NCI-H446 (cell line): ENCODE data around the gene ARL4D.
"Not testable (repeated sequence)": the region's sequence is repeated elsewhere in the genome, so short reads cannot be mapped to it uniquely, and the experiment has no call there.

ENCODE experiments used
- DNase-seq, 2 experiments: peaks; one replicate each; lab custom pipeline; 2025; lab: John Stamatoyannopoulos, UW

The ARL4D gene

DNA sequence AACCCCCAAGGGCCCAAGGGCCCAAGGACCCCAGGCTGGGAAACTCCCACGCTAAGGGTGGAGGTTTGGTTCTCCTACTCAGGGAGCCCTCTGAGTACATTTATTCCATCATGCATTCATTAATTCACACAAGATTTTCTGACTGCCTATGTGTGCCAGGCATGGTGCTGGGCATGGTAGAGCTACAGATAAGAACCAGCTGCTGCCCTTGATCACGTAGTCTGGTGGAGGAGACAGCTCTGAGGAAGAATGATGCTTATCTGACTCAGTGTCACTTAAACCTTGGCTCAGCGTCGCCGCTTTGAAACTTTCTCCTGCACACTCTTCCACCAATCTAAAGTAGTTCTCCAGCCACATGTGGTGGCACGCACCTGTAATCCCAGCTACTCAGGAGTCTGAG, 3.6 kb upstream of the ARL4D start:
- DNase-seq, result no peak

DNA sequence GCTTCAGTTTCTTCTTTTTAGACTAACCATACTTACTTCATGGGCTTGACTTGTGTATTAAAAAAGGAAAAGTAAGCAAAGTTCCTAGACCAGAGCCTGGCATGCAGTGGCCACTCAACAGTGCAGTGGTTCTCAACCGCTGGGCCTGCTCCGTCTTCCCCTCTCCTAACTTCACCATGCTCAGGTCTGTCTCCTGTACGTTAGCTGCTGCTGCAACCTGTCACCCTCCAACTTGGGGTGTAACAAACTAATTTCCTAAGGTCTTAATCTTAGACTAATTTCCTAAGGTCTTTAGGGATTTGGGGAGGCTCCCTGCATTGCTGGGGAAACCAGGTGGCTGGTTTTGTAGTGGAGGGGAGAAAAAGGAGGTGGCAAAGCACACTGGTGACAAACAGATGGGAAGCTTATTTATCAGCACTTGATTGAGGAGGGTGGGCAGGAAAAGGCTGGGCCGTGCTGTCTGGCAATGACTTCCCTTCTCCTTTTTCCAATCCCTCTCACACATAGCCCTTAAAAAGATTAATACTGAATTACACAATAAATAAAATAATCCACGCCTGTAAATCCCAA, 2.2 kb upstream of the ARL4D start:
- DNase-seq, result no peak

DNA sequence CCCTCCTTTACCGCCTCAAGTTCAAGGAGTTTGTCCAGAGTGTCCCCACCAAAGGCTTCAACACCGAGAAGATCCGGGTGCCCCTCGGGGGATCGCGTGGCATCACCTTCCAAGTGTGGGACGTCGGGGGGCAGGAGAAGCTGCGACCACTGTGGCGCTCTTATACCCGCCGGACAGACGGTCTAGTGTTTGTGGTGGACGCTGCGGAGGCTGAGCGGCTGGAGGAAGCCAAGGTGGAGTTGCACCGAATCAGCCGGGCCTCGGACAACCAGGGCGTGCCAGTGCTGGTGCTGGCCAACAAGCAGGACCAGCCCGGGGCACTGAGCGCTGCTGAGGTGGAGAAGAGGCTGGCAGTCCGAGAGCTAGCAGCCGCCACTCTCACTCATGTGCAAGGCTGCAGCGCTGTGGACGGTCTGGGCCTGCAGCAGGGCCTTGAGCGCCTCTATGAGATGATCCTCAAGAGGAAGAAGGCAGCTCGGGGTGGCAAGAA, 1.1 kb downstream of the ARL4D start:
- no peak for DNase-seq

DNA sequence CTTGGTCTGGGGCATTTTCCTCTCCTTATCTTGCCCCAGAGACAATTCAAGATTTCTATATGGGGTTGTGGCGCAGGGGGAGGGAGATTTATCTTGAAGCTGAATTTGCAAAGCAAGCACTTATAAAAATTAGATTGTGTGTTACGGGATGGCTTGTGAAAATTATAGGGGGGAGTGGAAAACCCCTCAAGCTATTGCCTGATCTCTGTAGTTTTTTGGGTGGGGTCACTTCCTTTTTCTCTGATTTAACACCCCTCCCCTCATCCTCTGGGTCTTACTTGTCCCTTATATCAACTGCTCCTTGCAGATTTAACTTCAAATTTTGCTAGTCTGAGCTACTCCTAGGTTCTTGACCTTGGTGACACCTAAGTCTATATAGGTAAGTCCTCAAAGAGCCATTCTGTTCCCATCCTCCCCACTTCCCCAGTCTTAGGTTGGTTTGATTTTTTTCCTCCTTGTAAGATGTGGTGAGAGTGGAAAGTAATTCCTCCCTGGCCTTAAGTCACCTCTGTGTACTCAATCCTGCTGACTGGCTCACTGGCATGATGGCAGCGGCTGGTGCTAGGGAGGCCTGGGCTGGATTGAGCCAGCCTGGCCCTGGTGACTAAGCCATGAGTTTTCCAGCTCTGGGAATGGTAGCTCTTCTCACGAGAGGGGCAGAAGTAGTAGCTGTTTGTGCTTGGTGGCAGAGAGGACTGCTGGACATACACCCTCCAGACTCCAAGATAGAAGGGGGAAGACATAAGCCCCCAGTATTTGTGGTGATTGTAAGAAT, 2.3 kb downstream of the ARL4D start:
- peak in 1 of 2 experiments; percentile 16 for DNase-seq

DNA sequence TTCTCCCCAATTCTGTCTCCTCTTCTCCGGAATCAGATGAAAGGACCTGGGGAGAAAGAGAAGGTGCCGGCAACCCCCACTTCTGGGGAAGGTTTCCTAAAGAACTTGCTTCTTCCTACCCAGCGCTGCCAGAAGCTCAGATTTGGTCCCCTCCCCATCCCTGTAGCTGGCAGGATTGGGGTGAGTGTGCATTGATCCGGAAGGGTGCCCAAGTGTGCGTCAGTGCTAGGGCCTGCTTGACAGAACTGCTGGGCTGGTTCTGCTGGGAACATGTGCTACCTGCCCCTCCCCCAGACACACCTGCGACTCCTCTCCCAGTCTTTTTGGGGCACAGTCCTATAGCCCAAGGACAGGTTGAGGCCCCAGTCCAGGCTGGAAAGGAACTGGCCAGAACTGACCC, 3.3 kb downstream of the ARL4D start:
- no peak for DNase-seq

DNA sequence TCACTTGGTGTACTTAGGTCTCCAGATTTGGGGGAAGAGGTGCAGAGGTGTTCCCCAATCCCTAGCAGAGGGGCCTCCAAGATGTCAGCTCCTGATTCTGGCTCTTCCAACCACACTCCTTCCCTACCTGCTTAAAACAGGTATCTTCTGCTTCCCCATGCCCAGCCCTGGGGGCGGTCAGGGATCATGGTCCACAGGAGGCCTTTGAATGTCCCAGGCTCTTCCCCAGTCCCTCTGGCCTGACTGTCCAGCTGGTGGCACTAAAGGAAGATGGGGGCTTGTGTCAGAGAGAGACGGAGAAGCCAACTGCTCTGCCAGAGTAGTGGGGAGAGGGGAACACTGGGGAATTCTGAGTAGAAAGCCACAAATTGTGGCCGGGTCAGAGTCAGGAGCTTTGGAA, 3.8 kb downstream of the ARL4D start:
- DNase-seq, result no peak

DNA sequence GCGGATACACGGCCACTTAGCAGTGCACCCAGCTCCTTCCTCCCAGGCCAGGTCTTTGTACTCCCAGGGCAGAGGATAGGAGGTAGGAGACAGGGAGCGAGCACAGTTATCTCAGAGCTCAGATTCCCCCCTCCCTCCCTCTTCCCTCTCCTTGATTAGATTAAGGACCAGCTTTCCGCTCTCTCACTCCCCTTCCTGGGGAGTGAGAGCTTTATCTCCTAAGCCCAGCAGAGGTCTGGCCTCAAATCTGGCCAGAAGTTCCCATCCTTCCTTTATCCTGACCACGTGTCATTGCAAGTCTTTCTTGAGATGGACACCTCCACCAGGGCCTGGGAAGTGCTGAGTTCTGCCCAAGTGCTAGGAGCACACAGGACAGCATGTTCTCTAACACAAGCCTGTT, 5.1 kb downstream of the ARL4D start:
- DNase-seq, result no peak

DNA sequence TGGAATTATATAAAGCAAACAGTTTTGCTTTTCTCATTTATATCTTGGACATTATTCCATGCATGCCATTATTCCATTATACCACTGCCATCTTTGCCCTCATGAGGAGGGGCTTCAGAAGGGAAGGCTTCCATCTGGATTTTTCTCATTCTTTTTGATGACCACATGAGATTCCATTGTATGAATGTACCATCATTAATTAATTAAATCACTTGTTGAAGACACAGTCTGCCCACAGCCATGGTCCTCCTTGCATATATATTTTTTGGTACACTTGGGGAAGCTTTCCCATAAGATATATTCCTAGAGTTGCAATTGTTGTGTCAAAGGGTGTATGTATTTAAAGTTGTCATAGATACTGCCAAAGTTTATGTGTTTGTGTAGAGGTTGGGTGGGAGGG, 7.1 kb downstream of the ARL4D start:
- no peak for DNase-seq

DNA sequence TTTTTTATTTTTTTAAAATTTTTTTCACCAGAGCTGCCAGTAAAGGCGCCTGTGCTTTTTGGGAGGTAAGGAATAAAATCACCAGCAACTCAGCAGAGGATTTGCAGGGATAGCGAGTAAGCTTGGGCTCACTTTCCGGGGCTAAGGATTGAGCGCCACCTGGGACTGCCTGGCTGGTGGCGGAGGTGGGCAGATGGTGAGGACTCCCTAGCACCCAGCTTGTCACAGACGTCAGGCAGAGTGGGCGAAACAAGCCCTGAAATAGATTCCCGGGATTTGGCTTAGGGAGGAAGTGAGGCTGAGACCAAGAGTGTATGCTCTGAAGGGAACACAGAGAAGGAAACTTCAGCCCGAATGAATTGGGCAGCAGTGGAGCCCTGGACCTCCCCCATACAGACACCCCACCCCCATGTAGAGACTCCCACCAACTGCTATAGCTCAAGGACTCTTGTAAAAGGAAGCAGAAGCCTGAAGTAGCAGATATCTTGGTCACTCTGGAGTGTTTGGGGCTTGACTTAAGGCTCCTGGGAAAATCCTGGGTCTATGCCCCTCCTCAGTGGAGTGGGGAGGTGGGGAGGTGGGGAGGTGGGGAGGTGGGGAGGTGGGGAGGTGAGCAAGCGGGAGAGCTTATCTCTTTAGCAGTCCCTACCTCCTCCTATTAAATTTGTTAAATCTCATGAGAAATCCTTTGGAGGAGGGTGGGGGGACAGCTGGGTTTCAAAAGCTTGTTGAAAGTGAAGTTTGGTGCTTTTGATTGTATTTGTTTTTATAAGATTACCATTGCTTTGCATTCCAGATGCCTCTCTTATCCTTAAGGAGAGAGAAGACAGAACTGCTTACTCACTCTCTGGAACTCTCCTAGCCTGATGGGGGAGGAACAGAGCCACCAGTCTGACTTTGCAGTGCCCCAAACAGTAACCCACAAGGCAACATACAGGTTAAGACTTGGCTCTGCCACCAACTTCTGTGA, 8.2 kb downstream of the ARL4D start:
- peak in 1 of 2 experiments; percentile 10 for DNase-seq

DNA sequence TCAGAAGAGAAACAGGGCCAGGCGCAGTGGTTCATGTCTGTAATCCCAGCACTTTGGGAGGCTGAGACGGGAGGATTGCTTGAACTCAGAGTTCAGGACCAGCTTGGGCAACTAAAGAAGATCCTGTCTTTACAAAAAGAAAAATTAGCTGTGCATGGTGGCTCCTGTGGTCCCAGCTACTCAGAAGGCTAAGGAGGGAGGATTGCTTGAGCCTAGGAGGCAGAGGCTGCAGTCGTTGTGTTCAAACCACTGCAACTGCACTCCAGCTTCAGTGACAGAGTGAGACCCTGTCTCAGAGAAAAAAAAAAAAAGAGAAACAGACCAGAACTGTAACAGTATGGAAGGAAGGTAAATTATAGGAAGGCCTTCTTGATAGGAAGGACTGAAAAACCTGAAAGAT, 10.3 kb downstream of the ARL4D start:
- DNase-seq, result no peak

DNA sequence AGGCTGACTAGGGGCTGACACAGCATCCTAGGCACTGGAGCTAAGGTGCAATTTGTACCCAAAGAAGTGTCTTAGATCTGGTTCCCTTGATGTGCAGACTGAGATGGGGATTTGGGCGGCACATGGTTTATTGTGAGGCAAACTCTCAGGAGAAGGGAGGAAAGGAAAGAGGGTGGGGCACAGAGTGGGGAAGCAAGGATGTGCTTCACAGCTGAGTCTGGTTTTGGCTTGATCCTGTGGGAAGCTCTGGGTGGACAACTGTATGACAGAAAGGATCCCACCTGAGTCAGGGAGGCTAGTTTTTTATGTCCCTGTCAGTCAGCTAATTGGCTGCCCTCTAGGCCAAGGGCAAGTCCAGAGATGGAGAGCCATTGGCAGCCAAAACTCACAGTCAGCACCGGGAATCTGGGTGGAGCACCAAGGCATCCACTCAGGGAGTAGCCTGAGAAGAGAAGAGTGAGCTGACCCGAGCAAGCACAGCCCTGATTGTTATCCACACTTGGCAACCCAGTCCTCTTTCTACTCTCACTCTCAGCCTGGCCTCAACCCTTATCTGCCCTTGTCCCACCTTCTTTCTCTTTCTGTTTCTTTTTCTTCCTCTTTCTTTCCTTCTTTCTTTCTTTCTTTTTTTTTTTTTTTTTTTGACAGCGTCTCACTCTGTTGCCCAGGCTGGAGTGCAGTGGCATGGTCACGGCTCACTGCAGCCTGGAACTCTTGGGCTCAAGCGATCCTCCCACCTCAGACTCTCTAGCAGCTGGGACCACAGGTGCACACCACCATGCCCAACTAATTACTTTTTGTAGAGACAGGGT, 12.0 kb downstream of the ARL4D start:
- DNase-seq, result no peak

DNA sequence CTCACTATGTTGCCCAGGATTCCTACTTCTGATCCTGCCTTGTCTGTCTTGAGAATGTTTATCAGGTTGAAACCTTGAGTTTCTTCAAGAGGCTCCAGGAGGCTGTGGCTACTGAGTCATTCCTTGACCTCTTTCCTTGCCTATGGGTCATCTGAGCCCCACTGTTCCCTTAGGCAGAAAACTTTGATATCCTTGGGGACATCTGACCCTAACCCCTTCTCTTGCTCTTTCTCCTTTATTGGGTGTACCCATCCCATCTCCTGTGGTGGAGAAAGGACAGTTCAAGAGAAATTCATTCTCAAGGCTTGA, 12.5 kb downstream of the ARL4D start:
- no peak for DNase-seq

DNA sequence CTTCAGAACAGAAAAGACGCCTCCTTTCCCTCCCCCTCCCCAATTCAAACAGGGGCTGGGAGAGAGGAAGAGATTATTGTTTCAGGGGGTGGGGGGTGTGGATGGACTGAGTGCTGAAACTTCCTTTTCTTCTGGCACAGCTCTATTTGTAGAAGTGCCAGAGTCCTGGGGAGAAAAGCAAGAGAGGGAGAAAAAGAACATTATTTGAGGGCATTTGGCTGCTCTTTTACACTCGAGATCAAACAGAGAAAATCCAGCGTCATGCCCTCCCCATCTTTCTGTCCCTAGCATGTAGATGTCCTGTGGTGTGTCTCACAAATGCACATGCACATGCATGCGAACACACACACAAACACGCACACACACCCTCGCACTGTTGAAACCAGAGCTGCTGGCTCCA, 13.0 kb downstream of the ARL4D start:
- no peak for DNase-seq

DNA sequence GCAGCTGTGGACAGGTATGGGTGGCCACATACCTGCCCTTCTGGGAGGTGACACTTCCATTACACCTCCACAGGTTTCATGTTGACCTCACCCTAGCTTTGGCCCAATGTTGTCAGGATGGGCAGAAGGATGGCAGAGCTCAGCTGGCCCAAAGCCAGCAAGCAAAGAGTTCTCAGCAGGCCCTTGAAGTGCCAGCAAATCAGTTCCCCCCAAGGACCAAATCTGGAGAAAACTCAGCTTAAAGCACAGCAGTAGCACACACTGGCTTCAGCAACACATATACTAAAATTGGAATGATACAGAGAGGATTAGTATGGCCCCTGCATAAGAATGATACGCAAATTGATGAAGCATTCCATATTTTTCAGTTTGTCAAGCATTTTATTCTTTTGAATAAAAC, 13.4 kb downstream of the ARL4D start:
- peak in 1 of 2 experiments; percentile 43 for DNase-seq

DNA sequence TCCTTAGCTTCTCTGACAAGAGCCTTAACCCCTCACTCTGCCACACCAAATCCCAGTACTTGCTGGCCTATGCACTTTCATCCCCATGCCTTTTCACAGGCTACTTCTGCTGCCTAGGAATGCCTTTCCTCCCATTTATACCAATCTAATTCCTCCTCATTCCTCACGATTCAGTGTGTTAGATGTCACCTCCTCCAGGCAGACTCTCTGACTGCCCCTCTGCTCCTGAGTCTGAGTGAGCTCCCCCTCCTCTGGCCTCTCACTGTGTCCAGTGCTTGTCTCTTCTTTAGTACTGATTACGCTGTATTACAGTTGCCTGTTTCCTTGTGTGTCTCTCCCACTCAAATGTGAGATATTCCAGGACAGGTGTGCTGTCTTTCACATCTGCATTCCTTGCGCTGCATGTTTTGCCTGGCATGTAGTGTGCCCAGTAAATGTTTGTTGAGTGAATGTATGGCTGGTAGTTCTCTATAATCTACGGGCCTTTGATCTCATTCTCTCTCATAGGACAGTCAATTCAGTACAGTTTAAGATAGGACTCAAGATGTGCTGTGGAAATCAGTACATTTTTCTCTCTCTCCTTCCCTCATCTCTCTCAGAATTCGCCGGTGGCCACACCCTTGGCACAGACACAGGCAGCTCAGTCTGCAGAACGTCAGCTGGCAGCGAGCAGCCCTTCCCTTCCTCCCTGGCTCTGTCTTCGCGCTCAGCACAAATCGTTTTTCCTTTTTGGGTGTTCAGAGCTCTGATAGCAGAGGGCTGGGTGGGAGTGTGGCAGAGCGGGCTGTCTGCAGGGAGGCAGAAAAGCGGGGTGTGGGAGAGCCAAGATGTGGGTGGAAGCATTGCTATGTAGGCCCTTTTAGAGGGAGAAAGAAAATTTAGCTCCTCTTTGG, 18.5 kb downstream of the ARL4D start:
- DNase-seq, result peak; percentile 14 to 69

DNA sequence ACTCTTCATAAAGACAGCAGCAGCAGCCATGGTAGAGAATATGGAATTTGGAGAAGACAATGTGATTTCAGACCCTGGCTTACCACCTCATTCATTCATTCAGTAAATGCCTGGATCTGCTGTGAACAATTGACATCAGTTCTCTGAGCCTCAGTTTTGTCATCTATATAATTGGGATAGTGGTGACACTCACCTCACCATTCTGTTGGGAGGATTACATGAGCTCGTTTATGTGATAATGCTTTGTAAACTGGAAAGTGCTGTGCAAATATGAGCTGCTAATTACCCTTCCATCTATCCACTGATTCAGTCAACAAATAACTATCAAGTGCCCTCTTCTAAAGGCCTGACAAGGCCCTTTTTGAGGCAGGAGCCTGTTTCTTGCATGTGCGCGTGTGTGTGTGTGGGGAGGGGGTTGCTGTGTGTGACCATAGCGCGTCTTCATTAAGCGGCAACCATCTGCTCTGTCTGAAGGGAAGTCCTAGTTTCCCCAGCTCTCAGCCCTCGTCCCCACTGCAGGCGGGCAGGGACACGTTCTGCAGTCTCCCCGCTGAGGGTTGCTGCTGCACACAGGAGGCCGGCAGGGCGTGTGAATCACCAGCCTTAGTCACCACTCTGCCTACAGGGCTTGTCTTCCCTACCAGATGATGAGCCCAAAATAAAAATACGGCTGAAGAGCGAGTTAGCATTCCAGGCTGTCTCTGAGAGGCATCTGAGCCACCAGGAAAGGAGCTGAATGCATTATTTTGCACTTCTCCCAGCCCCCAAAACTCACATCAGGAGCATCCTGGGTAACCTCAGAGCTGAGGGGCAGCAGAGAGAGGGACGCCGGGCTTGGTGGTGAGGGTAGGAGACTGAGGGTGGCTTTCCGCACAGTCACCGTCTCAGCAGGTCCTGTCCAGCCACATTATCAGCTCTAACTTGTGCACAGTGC, 19.9 kb downstream of the ARL4D start:
- DNase-seq, result peak; percentile 29 to 76

DNA sequence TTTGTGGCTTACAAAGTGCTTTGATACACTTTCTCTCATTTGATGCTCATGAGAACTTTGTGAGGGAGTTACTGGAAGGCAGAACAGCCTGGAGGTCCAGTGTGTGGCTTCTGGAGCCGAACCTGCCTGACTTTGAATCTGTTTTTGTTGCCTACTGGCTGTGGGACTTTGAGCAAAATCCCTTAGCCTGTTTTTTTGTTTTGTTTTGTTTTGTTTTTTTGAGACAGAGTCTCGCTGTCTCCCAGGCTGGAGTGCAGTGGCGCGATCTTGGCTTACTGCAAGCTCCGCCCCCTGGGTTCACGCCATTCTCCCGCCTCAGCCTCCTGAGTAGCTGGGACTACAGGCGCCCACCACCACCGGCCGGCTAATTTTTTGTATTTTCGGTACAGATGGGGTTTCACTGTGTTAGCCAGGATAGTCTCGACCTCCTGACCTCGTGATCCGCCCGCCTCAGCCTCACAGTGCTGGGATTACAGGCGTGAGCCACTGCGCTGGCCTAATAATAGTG, 20.6 kb downstream of the ARL4D start:
- DNase-seq, result not testable (repeated sequence)

DNA sequence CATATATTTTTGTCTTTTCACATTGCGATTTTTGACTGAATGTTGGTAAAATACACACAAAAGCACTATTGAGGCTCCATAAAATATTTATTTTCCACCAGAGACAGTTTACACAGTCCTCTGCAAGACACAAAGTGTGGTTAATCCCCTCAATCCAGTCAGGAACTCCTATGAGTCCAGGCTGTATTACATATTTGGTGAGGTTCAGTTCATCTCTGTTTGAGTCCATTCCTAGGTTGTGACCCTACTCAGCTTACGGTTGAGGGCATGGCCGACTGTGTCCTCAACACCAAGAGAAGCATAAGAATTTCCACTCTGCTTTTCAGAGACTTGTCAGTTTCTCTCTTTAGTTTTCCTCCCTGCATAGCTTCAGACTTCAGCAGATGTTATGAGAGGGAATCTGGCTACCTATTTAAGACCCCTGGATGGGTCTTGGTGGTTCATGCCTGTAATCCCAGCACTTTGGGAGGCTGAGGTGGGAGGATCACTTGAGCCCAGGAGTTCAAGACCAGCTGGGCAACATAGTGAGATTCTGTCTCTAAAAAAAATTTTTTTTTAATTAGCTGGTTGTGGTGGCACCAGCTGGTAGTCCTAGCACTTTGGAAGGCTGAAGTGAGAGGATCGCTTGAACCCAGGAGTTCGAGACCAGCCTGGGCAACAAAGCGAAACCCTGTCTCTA, 25.1 kb downstream of the ARL4D start:
- DNase-seq, result no peak
